Urinary bladder (tissue), 4 donors: ENCODE results near the gene FAM149B1. TPM values are rescaled to one million over a fixed set of nuclear protein-coding genes. Genes with fewer than 3 reads are reported as not detected.

Experiments
- DNase-seq: peaks from one replicate; pipeline ENCODE4 v3.0.0-alpha.2; 2015; ENCODE audit errors: extremely low spot score
- H3K27ac ChIP-seq: one replicate; pipeline ENCODE4 v1.5.1; 2013; ENCODE audit warnings: low read depth, mild to moderate bottlenecking, moderate library complexity
- H3K36me3 ChIP-seq: one replicate; pipeline ENCODE4 v1.6.1; 2013; ENCODE audit warnings: mild to moderate bottlenecking, moderate library complexity; ENCODE audit not compliant: insufficient read depth
- H3K4me1 ChIP-seq: one replicate; pipeline ENCODE4 v1.6.1; 2013; ENCODE audit warnings: mild to moderate bottlenecking, moderate library complexity; ENCODE audit not compliant: insufficient read depth
- H3K4me3 ChIP-seq: one replicate; pipeline ENCODE4 v1.5.1; 2013; ENCODE audit warnings: low read depth, low read length
- WGBS: extraction: QIAGEN DNeasy Blood & Tissue Kit; methylation state at CpG from one replicate; pipeline ENCODE4 v1.1.7; 2013; 5-methylcytosine and 5-hydroxymethylcytosine counted together
- polyA plus RNA-seq: library from polyadenylated mRNA; stranded (reverse); fragments of 200-250 nt; gene quantifications from one replicate; pipeline ENCODE4 v1.2.3, GENCODE V29; 2013
- total RNA-seq: library from RNA; depleted of rRNA; stranded (reverse); fragments of >200 nt; gene quantifications from one replicate; pipeline ENCODE4 v1.2.3, GENCODE V29; 2014
- donor health status: healthy with polysubstance abuse.
- donor health status: healthy.

FAM149B1 gene
- total and polyA plus RNA-seq, 2 donors = 14.6 to 48.5 TPM

DNA sequence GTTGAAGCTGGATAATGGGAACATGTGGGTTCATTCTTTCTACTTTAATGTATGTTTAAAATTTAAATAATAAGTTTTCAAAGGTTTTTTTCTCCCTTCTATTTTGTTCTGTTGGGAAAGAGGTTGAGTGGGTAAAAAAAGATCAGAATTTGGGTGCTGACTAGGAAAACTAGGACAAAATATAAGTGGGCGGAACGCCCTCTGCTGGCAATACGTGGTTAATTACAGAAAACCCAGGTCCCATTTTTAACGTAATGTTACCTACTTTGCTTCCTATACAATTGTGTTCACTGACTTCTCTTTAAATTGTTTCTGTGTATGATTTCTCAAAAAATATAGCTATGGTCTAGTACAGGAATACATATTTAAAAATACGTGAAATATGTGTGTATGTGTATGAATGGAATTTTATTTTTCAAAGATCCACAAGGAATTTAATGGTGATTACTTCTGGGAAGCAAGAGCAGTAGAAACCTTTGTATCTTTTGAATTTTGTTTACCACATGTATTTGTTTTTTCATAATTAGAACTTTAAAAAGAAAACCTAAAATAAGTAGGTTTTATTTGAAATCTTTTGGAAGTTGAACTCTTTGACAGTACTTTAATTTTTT, 8.8 kb upstream of the FAM149B1 start:
- WGBS = 7% methylated on average over 5 of the region's 5 CpGs
- H3K27ac ChIP-seq = no peak overlapping the region
- H3K36me3 ChIP-seq = peaks cover 5% of the 10 kb centered on the region
- no peaks in the 10 kb centered on the region for H3K4me1 ChIP-seq
- DNase-seq = no peak
- H3K4me3 ChIP-seq = no peak overlapping the region

DNA sequence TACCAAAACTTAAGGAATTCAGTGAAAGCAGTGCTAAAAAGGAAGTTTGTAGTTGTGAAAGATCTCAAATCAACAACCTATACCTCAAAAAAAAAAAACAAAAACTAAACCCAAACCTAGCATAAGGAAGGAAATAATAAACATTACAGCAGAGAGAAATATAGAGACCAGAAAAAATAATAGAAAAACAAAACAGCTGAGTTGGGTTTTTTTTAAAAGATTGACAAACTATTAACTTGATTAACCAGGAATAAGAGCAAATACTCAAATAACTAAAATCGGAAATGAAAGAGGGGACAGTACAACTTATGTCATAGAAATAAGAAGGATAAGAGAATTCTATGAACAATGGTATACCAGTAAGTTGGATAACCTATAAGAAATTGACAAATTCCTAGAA, 6.8 kb upstream of the FAM149B1 start:
- Histone ChIP-seq H3K4me1 (no peaks in the 10 kb centered on the region), H3K4me3 (no peak overlapping the region), H3K36me3 (peaks cover 3% of the 10 kb centered on the region), H3K27ac (no peak overlapping the region)
- DNase-seq = no peak
- 94% methylated on average over 1 of the region's 1 CpG for WGBS

DNA sequence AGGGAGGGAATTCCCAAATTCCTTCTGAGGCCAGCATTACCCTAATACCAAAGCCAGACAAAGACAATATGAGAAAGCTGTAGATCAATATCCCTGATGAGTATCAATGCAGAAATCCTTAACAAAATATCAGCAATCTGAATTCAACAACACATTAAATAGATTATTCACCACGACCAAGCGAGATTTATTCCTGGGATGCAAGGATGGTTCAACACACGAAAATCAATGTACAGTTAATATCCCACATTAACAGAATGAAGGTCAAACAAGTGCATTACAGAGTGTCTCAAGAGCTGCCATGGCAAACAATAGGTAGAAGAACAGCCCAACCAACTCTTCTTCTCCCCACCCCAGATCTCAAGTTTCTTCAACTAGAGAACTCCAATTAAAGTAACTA, 6.3 kb upstream of the FAM149B1 start:
- DNase-seq = no peak
- peaks cover 3% of the 10 kb centered on the region for H3K36me3 ChIP-seq
- H3K27ac ChIP-seq = no peak overlapping the region
- WGBS = 97% methylated on average over 3 of the region's 3 CpGs
- H3K4me3 ChIP-seq = no peak overlapping the region
- H3K4me1 ChIP-seq = no peaks in the 10 kb centered on the region

DNA sequence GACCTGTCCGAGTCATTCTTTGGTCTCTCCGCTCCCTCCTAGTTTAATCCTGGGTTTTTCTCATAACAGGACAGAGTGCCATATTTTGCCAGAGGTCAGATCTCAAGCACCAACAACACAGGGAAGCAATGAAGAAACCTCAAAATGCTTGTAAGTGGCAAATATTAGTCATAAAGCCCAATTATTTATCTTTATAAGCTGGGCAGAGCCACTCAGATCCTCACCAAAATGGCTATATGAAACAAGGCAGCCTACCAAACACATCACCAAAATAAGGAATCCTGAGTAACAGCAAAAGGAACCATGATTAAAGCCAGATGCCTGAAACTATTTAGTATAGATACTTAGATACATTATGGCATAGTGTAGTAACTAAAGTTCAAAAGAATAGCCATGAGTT, 4.8 kb upstream of the FAM149B1 start:
- H3K36me3 ChIP-seq = peaks cover 3% of the 10 kb centered on the region
- H3K27ac ChIP-seq = no peak overlapping the region
- DNase-seq = no peak
- H3K4me1 ChIP-seq = no peaks in the 10 kb centered on the region
- H3K4me3 ChIP-seq = no peak overlapping the region
- 93% methylated on average over 2 of the region's 2 CpGs for WGBS

DNA sequence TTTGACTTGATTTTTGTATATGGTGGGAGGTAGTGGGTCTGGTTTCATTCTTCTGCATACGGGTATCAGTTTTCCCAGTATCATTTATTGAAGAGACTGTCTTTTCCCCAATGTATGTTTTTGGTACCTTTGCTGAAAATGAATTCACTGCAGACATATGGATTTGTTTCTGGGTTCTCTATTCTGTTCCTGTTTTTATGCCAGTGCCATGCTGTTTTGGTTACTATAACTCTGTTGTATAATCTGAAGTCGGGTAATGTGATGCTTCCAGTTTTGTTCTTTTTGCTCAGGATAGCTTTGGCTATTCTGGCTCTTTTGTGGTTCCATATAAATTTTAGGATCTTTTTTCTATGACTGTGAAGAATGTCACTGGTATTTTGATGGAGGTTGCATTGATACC, 947 bp upstream of the FAM149B1 start:
- no peak overlapping the region for H3K27ac ChIP-seq

DNA sequence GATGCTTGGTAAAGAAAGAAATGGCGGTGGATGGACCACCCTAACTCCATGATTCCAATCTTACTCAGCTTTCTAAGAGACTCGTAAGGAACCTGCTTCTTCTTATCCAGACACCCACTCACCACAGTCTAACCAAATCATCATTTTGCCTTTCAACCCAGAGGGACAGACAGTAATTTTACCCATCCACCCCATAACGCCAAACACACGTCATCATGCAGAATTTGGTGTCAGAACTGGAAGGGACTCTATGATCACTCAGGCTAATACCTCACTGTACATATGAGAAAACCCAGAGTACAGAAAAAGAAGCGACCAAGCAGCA, 499 bp upstream of the FAM149B1 start:
- Histone ChIP-seq H3K36me3 (peaks cover 3% of the 10 kb centered on the region), H3K4me1 (no peaks in the 10 kb centered on the region), H3K4me3 (peak overlapping the region; percentile 74), H3K27ac (peak overlapping the region; percentile 95)
- 6% methylated on average over 5 of the region's 5 CpGs for WGBS
- DNase-seq = no peak

More for the DNA sequence above, 947 bp upstream of the FAM149B1 start:
- Histone ChIP-seq H3K4me1 (no peaks in the 10 kb centered on the region), H3K4me3 (peak overlapping the region; percentile 74), H3K36me3 (peaks cover 3% of the 10 kb centered on the region)
- no peak for DNase-seq
- WGBS = 87% methylated on average over 2 of the region's 2 CpGs

DNA sequence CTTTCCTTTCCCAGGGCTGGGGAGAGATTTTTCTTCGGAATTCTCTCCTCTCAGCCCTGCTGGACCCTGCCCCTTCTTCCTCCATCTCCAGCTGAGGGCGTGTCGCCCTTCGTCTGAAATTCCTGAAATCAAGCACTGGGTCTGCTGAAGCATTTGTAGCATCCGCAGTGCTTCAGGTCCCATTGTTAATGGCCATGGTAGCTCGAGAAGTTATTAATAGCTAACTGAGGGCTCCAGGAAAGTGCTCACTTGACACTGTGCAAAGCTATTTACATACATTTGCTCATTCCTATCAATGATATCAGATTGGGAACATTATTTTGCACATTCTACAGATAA, 515 bp downstream of the FAM149B1 start:
- no peak for DNase-seq
- Histone ChIP-seq H3K4me3 (peak overlapping the region; percentile 74), H3K4me1 (no peaks in the 10 kb centered on the region), H3K27ac (peak overlapping the region; percentile 90), H3K36me3 (no peaks in the 10 kb centered on the region)
- 0% methylated on average over 6 of the region's 6 CpGs for WGBS

DNA sequence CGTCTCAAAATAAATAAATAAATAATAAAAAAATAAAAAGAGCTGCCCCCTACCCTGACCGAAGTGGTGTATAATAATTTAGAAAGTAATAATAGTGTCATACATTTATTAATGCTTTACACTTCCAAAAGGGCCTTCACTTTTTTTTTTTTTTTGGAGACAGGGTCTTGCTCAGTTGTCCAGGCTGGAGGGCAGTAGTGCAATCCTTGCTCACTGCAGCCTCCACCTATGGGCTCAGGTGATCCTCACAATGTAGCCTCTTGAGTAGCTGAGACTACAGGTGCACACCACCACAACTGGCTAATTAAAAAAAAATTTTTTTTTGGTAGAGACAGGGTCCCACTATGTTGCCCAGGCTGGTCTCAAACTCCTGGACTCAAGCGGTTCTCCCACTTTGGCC, 1.4 kb downstream of the FAM149B1 start:
- no peak overlapping the region for H3K4me3 ChIP-seq
- H3K36me3 ChIP-seq = no peaks in the 10 kb centered on the region
- no peaks in the 10 kb centered on the region for H3K4me1 ChIP-seq
- H3K27ac ChIP-seq = no peak overlapping the region
- 94% methylated on average over 3 of the region's 3 CpGs for WGBS
- no peak for DNase-seq

DNA sequence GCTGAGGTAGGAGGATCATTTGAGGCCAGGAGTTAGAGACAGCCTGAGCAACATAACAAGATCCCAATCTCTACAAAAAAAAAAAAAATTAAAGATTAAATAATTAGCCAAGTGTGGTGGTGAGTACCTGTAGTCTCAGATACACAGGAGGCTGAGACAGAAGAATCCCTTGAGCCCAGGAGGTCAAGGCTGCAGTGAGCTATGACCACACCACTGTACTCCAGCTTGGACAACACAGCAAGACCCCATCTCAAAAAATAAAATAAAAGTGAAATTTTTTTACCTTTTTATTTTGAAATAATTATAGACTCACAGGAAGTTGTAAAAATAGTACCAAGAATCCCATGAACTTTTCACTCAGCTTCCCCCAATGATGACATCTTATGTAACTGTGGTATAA, 4.9 kb downstream of the FAM149B1 start:
- peaks cover 4% of the 10 kb centered on the region for H3K36me3 ChIP-seq
- no peak overlapping the region for H3K27ac ChIP-seq
- H3K4me3 ChIP-seq = no peak overlapping the region
- no peak for DNase-seq
- H3K4me1 ChIP-seq = no peaks in the 10 kb centered on the region

DNA sequence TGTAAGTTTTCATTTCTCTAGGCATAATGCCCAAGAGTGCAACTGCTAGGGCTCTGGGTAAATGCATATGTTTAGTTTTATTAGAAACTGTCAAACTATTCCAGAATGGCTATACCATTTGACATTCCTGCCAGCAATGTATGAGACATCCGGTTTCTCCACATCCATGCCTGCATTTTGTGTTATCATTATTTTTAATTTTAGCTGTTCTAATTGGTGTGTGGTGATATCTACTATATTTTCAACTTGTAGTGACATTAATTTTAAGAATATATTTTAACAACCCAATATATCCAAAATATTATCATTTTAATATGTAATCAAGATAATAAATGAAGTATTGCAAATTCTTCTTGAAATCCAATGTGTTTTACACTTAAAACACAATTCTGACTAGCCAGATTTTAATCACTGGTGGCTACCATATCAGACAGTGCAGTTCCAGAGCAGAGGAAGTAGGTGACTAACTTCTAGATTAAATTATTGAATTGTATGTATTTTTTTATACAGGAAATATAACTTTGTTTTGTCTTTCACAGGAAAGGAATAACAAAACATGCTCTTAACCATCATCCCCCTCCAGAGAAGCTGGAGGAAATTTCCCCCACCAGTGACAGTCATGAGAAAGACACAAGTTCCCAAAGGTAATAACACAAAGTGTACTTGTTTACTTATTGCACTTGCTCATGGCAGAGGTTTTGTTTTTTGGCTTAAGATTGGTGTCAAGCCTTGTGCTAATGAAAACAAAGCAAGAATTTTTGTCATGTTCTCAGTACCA, 6.4 kb downstream of the FAM149B1 start:
- WGBS = 97% methylated on average over 1 of the region's 1 CpG

DNA sequence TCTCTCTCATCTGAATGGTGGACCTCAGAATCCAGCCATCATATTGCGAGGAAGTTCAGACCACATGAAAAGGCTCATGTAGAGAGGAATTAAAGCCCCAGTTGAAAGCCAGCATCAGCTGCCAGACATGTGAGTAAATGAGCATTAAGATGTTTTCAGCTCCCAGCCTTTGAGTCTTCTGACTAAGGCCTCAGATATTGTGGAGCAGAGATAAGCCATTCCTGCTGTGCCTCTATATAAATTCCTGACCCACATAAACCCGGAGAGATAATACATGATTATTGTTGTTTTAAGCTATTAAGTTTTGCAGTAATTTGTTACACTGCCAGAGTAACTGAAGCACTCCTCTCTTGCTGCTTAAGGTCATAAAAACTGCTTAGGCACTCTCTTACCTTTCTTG, 14.6 kb downstream of the FAM149B1 start:
- 71% methylated on average over 2 of the region's 2 CpGs for WGBS
- H3K4me1 ChIP-seq = no peaks in the 10 kb centered on the region
- peaks cover 6% of the 10 kb centered on the region for H3K36me3 ChIP-seq
- DNase-seq = no peak
- H3K4me3 ChIP-seq = no peak overlapping the region
- no peak overlapping the region for H3K27ac ChIP-seq

More for the DNA sequence above, 6.4 kb downstream of the FAM149B1 start:
- Histone ChIP-seq H3K4me3 (no peak overlapping the region), H3K27ac (no peak overlapping the region), H3K4me1 (no peaks in the 10 kb centered on the region), H3K36me3 (peaks cover 5% of the 10 kb centered on the region)
- no peak for DNase-seq

DNA sequence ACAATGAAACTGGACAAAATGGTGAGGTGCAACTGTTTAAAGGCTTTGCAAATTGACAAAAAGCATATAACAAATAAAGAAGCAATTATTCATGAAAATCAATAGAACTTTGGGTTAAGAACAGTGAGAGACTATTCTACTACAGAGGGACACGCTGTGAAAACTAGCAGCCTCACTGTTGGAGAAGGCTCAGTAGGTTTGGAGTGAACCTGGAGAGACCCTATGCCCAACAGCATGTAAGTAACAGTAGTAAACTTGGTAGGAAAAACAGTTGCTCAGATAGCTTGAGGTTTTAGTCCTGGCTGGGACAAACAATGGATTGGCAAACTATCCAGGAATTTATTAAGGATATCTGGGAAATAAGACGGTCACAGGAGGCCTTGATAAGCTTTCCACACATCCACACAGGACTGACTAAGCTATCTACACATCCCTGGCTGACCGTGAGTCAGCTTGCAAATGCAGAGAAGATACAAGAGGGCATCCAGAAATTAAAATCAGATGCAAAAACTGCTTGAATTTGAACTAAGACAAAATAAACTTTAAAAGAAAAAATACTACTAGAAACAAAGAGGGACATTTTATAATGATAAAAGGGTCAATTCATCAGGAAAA, 15.9 kb downstream of the FAM149B1 start:
- WGBS = 92% methylated on average over 3 of the region's 3 CpGs
- H3K36me3 ChIP-seq = peaks cover 4% of the 10 kb centered on the region

DNA sequence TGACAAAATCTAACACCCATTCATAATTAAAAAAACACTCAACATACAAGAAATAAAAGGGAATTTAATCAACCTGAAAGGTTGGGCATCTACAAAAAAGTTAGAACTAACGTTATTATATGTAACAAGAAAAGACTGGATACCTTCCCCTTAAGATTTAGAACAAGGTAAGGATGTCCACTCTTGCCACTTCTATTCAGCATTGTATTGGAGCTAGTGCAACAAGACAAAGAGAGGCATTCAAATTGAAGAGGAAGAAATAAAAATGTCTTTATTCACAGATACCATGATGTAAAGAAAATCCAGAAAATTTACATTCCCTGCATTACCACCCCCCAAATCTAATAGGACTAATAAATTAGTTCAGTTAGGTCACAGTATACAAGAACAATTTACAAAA, 18.3 kb downstream of the FAM149B1 start:
- Histone ChIP-seq H3K36me3 (peaks cover 2% of the 10 kb centered on the region), H3K27ac (no peak overlapping the region), H3K4me1 (no peaks in the 10 kb centered on the region), H3K4me3 (no peak overlapping the region)
- no peak for DNase-seq
- WGBS = 87% methylated on average over 1 of the region's 1 CpG

More for the DNA sequence above, 15.9 kb downstream of the FAM149B1 start:
- DNase-seq = no peak
- Histone ChIP-seq H3K27ac (no peak overlapping the region), H3K4me3 (no peak overlapping the region), H3K4me1 (no peaks in the 10 kb centered on the region)

DNA sequence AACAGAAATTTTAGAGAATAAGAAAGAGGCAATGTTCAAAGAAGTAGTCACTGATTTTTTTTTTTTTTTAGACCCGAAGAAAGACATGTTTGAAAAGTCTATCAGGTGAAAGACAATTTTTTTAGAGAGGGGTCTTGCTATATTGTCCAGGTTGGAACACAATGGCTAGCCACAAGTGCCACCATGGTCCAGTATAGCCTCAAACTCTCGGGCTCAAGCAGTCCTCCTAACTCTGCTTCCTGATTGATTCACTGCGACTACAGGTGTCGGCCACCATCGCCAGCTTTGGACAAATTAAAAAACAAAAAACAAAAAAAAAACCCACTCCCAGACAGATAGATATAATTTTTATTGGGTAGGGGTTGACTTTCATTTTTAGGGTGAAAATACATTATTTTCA, 22.3 kb downstream of the FAM149B1 start:
- H3K36me3 ChIP-seq = peaks cover 2% of the 10 kb centered on the region
- H3K4me3 ChIP-seq = no peak overlapping the region
- no peak for DNase-seq
- no peaks in the 10 kb centered on the region for H3K4me1 ChIP-seq
- 98% methylated on average over 5 of the region's 5 CpGs for whole genome bisulfite sequencing
- no peak overlapping the region for H3K27ac ChIP-seq
